Activated T-cell treated with anti-CD3 and anti-CD28 coated beads, Interleukin-2, amount 50 U/mL, for 1 hour (primary cell): ENCODE measurements around the gene CHFR.
A peak's percentile ranks its signal among the peaks of the same experiment; 100 is the strongest.
"Not testable (repeated sequence)": the region's sequence is repeated elsewhere in the genome, so short reads cannot be mapped to it uniquely, and the experiment has no call there.

ENCODE experiments used
- DNase-seq: peaks from one replicate; pipeline ENCODE4 v3.0.0-alpha.2; 2020

CHFR gene

DNA sequence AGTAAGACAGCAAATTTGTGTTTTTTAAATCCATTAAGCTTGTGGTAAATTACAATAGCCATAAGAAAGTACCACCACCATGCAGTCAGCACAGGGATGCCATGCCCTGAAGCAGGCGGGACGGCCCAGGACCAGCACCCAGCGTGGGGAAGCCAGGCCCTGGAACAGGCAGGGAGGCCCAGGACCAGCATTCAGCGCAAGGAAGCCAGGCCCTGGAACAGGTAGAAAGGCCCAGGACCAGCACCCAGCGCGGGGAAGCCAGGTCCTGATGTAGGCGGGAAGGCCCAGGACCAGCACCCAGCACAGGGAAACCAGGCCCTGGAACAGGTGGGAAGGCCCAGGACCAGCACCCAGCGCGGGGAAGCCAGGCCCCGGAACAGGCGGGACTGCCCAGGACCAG is 13.2 kb downstream of the CHFR start:
- no peak for DNase-seq

DNA sequence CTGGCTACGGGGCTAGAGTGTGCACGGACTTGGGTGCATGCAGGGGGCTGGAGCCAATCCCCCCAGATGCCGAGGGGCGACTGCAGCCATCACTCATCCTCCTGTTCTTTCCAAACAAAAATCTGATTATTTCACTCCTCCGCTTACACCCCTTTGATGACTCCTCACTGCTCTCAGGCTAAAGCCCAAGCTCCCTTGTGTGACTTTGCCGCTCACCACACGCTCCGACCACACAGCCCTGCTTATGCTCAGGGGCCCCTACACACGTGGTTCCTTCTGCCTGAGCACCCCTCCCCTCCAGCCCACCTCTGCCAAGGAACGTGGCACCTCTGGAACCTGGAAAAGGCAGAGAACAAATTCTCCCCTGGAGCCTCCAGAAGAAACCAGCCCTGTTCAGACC is 13.7 kb downstream of the CHFR start:
- DNase-seq: no peak

DNA sequence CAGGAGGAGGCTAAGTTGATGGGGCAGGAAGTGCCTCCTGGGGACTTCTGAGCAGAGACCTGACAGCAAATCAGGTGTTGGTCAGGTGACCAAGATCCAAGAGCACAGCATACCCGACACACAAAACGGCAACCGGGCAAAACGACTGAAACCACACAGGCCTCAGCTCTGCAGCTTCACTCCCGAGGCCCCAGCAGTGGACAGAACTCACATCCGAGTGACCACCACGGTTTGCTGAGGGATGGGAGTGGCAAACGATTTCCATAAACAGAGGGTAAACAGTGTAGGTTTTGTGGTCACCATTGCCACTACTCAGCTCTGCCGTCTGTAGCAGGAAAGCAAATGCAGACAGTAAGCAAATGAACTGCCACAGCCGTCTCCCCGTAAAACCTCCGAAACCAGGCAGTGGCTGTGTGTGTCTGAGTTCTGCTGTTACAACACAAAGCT is 14.4 kb downstream of the CHFR start:
- DNase-seq: peak; percentile 32

DNA sequence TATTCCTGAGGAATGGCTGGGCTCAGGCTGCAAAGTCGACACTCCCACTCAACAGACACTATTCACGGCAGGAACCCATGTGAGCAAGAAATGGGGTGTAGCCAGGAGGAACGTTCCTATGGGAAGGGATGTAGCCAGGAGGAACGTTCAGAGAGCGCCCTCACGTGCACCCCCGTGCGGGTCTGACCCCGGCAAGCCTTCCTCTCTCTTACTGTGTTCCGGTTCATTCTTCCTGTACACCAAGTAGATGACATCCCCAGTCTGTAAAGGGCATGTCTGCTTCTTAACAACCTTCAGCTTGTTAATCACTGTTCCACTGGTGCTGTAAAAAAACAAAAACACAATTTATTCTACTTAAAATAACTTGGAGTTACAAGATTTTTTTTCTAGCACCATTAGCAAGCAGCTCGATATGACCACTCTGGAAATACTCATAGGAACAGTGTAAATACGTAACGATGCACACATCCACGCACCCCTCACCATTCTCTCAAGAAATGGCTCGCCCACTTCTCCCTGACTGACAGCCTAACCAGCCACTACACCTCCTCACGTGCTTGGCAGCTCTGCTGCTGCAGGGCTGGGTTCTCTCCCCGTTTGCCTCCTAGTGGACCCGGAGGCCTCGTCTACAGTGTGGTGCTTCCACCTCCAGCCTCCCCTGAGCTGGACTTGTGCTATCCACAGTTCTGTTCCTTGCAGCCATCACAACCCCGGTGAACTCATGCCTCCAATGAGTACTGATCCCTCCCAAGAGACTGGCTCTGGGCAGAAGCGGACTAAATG is 15.1 kb downstream of the CHFR start:
- DNase-seq: no peak

DNA sequence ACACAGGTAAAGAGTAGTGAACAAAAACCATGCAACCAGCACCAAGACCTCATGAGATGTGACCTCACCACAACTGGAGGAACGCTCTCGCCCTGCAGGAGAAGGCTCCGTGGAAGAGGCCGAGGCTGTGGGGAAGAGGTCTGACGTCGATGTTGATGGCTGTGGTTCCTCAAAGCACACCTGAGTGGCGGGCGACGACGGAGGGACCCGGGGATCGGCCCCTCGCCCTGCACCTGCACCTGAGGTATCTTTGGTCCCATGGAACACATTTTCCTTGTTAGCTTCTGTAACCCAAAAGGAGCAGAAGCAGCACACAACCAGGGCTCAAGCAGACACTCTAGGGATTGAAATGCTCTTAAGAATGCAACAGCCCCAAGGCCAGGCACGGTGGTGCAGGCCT is 17.9 kb downstream of the CHFR start:
- no peak for DNase-seq

DNA sequence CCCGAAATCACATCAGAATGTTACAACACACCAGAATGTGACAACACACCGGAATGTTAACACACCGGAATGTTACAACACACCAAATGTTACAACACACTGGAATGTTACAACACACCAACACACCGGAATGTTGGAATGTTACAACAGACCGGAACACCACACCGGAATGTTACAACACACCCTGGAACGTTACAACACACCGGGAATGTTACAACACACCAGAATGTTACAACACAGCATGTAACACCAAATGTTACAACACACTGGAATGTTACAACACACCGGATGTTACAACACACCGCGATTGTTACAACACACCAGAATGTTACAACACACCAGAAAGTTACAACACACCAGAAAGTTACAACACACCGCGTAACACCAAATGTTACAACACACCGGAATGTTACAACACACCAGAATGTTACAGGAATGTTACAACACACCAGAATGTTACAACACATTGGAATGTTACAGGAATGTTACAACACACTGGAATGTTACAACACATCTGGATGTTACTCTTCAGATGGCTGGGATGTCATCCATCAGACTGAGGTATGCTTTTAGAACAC is 21.1 kb downstream of the CHFR start:
- DNase-seq: no peak

DNA sequence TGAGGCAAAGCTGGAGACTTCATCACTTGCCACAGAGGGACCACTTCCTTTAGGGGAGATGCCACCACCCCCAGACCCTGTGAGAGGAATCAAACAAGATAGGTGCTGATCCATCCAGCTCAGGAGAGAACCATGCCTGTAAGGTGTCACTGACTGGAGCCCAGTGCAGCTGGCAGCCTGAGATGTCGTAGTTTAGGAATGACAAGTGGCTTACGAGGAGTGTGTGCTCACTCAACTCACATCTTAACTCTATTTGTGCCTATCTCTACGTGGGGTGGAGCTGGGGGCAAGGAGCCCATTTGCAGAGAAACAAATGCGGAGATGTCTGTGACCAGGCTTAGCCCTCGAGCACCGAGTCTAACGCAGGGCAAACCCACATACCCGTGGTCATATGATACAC is 25.8 kb downstream of the CHFR start:
- DNase-seq: no peak

DNA sequence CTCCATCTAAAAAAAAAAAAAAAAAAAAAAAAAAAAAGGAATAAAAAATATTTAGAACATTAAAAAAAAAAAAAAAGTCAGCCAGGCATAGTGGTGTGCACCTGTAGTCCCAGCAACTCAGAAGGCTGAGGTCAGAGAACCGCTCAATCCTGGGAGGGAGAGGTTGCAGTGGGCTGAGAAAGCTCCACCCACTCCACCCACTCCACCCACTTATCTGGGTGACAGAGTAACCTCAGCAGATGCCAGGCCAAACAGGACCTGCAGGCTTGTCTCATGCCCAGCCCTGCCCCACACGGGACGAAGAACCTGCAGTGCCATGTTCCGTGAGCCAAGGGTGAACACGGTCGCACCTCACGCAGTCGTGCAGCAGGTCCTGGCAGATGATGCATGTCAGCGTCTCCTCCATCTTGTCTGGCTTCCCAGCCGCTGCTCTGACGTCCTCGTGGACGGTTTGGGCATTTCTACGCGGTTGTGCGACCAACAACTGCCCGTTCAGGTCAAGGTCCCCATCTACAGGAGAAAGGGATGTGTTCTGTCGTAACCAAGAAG is 28.6 kb downstream of the CHFR start:
- no peak for DNase-seq

DNA sequence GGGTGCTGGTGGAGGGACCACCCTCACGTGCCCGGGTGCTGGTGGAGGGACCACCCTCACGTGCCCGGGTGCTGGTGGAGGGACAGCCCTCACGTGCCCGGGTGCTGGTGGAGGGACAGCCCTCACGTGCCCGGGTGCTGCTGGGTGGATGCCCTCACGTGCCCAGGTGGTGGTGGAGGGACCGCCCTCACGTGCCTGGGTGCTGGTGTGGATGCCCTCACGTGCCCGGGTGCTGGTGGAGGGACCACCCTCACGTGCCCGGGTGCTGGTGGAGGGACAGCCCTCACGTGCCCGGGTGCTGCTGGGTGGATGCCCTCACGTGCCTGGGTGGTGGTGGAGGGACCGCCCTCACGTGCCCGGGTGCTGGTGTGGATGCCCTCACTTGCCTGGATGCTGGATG is 30.4 kb downstream of the CHFR start:
- not testable (repeated sequence) for DNase-seq

DNA sequence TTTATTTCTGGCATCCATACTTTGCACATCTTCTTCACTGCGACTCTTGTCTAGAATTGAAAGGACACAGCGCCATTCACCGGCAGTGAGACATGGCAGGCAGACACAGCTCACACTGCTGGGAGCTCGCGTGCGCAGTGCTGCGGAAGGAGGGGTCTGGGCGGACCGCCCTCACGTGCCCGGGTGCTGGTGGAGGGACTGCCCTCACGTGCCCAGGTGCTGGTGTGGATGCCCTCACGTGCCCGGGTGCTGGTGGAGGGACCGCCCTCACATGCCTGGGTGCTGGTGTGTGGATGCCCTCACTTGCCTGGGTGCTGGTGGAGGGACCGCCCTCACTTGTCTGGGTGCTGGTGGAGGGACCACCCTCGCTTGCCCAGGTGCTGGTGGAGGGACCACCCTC is 30.8 kb downstream of the CHFR start:
- DNase-seq: no peak

DNA sequence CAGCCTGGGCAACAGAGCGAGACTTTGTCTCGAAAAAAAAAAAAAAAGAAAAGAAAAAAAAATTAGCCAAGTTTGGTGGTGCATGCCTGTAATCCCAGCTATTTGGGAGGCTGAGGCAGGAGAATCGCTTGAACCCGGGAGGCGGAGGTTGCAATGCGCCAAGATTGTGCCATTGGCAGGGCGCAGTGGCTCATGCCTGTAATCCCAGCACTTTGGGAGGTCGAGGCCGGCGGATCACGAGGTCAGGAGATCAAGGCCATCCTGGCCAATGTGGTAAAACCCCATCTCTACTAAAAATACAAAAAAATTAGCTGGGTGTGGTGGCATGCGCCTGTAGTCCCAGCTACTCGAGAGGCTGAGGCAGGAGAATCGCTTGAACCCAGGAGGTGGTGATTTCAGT is 32.2 kb downstream of the CHFR start:
- DNase-seq: not testable (repeated sequence)

DNA sequence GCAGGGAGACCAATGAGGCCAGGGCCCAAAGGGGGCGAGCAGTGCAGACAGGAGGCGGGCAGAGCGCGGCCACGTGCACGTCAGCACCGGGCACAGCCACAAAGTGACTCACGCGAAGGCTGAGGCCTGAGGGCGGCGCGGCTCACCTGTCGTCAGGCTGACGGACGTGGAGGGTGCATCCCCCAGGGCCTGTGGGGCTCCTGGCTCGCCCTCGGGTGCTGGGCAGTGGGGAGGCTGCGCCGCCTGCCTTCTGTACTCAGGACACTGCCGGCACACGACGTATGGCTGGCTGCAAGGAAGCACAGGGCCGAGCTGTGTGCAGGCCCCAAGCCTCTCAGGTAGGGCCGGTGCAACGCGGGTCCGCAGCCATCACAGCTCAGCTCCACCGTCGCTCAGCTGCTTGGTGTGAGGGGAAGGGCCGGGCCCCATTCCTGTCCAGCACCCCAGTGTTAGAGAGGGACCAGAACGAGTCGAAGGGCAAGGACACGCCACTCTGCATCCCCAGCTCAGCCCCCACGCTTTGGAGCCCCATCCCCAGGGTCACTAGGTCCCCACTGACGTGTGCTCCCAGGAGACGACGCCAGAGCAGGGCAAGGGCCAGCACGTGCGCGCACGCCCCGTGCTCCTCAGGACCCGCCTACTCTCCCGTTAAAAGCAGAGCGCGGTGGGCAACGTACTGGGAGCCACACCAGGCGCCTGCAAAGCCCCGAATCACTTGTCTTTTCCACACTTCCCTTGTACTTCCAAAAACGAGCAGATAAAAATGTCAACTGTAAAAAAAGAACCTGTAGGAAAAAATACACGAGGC is 33.9 kb downstream of the CHFR start:
- DNase-seq: no peak

DNA sequence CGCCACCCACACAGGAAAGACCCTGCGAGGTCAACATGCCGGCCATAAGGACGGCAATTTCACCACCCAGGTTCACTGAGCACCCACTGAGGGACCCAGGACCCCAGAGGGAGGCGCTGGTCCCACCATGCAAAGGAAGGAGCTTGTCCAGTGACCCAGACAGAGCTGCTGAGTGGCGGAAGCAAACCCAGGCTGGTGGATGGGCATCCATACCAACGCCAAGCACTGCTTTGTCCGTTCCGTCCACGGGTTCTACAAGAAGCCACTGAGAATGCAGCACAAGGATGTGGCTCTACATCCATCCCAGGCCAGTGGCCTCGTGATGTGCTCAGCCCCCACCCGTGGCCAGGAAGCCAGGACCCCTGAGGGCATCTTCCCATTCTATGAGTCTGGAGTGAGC is 34.9 kb downstream of the CHFR start:
- no peak for DNase-seq

DNA sequence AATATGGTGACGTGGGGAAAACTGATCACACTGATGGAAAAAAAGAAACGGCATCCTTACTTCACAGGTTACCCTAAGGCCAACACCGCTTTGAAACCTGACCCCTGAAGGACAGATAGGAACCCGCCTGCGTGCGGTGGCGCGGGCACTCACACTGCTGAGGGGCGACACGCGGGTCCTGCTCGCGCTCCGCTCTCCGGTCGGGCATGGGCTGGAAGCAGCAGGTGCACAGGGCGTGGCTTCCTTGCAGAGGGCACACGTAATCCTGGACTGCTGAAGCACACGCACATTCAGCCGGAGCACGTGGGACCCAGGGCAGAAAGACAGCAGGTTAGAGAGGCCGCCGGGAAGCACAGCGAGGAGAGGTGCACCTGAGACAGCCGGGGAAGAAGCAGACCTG is 35.9 kb downstream of the CHFR start:
- DNase-seq: no peak

DNA sequence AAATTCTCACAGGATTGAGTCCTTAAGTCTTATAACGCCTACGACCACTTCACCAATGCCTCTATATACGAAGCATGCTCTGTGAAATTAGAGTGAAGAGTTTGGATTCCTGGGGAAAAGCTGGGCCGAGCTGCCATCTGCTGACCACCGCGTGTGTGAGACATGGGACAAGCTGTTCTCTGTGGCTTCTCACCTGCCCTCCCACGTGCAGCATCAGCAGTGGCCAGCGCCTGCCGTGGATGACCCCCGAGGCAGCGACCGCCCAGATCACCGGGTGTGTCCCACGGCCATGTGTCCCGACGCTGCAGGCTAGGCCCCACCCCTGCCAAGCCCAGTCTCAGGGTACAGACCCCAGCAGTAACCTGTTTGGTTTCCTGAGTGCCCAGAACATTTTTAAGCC is 37.1 kb downstream of the CHFR start:
- no peak for DNase-seq

DNA sequence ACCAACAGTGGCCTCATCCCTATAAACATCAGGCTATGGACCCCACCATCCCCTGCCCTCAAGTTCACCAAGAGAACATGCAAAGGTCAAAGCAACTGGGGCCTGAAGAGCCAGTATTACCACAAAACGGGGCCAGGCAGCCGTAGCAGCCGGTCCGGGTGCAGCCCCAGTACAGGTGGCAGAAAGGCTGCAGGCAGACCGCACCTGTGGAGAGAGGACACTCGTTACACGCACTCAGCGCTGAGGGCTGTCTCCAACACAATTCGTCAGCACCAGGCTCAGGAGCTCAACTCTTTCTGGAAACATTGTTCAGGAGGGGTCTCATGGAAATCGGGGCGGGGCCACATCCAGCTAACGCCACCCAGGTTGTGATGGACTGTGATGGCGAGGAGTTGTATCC is 38.9 kb downstream of the CHFR start:
- DNase-seq: no peak

DNA sequence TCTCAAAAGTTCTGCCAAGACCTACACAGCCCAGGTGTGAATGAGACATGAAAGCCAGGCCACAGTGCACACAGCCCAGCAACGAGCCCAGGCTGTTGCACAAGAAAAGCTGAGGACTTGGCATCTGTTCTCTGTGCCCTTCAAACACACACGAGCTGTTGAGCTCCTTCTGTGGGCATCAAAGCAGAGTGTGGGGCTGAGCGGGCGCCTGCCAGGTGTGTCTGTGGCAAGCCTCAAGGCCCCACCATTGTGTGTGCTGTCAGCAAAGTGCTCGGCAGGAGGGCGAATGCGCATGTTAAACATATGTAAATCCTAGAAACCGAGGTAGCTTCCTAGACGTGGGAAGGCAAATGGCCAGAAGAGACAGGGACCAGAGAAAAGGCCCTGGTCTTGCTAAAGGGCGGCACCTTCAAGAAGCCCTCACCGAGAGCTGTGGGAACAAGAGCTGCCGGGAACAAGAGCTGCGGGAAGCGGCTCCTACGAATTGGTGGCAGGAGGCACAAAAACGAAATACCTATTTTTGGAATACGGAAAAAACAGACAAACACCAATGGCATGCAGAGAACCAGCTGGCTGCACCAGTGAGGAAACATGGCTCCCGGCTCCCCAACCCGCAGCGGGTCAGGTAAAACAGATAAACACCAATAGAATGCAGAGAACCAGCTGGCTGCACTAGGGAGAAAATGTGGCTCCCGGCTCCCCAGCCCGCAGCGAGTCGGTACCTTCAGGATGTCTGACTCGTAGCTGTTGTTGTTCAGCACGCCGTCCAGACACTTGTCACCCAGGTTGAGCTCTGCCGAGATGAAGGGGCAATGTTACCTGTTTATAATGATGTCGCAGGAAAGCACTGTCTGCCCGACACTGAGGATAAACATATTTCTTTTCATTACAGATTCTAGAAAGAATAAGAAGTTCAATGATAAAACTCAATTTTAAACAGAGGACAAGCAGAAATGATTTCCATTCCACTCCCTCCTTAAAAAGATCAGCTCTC is 39.7 kb downstream of the CHFR start:
- DNase-seq: peak; percentile 35

DNA sequence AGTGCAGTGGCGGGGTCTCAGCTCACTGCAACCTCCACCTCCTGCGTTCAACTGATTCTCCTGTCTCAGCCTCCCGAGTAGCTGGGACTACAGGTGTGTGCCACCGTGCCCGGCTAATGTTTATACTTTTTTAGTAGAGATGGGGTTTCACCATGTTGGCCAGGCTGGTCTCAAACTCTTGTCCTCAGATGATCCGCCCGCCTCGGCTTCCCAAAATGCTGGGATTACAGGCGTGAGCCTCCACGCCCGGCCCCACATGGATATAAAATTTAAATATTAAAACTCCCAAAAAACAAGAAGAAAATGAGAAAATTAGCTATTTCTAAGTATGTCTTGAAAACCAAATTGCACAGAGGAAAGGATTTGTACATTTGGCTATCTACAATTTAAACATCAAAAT is 42.7 kb downstream of the CHFR start:
- DNase-seq: not testable (repeated sequence)

DNA sequence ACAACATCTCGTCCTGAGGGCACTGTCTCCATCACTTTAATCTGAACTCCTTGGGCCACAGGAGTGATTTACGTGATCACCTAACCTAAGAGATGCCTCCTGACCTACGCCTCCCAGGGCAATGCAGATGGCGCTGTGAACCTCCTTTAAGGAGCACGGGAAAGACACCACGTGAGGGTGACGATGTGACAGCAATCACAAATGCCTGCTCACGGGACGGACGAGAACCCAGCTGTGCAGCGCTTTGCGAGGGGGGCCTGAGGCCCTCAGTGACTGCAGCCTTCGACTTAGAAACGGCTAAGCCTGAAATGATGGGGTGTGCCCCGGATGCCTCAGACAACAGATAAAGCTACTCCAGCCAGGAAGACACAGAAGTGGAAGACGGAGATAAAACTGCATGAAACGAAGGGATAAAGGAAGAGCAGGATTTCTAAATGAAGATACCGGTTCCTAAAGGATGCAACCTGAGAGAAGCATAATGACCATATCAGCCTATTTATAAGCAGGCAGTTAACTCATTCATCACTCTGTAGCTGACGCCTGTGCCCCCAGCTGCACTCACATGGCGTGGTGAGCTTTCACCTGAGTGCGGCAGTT is 44.9 kb downstream of the CHFR start:
- DNase-seq: no peak

DNA sequence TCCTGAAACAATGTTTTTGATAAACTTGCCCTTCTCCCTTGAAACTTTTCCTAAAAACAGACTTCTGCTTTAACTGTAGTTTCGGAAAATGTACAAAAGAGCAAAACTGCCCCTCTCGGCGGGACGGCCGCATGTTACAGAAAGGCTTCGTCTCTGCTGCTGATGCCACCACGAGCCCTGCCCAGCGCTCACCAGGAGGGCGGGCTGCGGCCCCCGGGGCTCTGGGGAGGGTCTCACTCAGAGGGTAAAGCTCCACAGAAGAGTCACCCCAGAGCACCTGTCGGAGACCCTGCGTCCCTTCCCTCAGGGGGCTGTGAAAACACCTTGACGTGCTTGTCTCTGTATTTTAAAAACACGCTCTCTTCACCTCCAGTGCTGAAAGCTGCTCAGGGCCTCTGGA is 46.3 kb downstream of the CHFR start:
- DNase-seq: no peak

DNA sequence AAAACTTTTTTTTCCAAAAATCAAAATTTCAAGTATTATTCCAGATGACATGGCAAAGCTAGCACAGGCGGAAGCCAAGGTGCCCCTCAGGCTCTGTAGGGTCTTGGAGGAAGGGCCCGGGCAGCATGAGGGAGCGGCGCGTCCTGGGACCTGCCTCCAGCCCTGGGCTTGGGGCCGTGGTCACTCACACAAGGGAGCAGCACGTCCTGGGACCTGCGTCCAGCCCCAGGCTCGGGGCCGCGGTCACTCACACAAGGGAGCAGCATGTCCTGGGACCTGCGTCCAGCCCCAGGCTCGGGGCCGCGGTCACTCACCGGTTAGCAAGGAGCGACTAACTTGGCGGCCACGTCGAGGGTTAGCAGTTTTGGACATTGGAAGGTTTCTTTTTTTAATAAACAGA is 46.9 kb downstream of the CHFR start:
- DNase-seq: no peak
